Ishikawa (cell line): ENCODE results near the gene TACSTD2.

Experiments
- CEBPB ChIP-seq: IDR thresholded peaks from 2 replicates; pipeline ENCODE4 v1.6.1; 2012
- CREB1 ChIP-seq: IDR thresholded peaks from 2 replicates; pipeline ENCODE4 v1.6.1; 2012; ENCODE audit warnings: low read depth
- EGR1 ChIP-seq: IDR thresholded peaks from 2 replicates; pipeline ENCODE4 v1.6.1; 2012
- EP300 ChIP-seq: IDR thresholded peaks from 2 replicates; pipeline ENCODE4 v1.6.1; 2012; ENCODE audit warnings: borderline replicate concordance
- FOXM1 ChIP-seq: IDR thresholded peaks from 2 replicates; pipeline ENCODE4 v1.6.1; 2012; ENCODE audit warnings: low read depth, borderline replicate concordance
- MAX ChIP-seq: IDR thresholded peaks from 2 replicates; pipeline ENCODE4 v1.6.1; 2012
- NFIC ChIP-seq: IDR thresholded peaks from 2 replicates; pipeline ENCODE4 v1.6.1; 2012
- RAD21 ChIP-seq: IDR thresholded peaks from 2 replicates; pipeline ENCODE4 v1.6.1; 2012; ENCODE audit warnings: low read depth
- TAF1 ChIP-seq: IDR thresholded peaks from 2 replicates; pipeline ENCODE4 v1.6.1; 2012; ENCODE audit warnings: low read depth, mild to moderate bottlenecking
- TCF12 ChIP-seq: IDR thresholded peaks from 2 replicates; pipeline ENCODE4 v1.6.1; 2012; ENCODE audit warnings: low read depth
- TEAD4 ChIP-seq: IDR thresholded peaks from 2 replicates; pipeline ENCODE4 v1.6.1; 2012
- YY1 ChIP-seq: IDR thresholded peaks from 2 replicates; pipeline ENCODE4 v1.6.1; 2012; ENCODE audit warnings: low read depth
- ZBTB7A ChIP-seq: IDR thresholded peaks from 2 replicates; pipeline ENCODE4 v1.6.1; 2012; ENCODE audit warnings: low read depth
- TF ChIP-seq, protein P1 (sequence below): IDR thresholded peaks from 2 replicates; pipeline ENCODE4 v1.6.1; 2012
- TF ChIP-seq, protein P2 (sequence below): IDR thresholded peaks from 2 replicates; pipeline ENCODE4 v1.6.1; 2012; ENCODE audit warnings: low read depth, mild to moderate bottlenecking

The TACSTD2 gene

GRCh38 chr1:58586271-58586670, 9.2 kb upstream of the TACSTD2 start:
- no peak for TF ChIP-seq MAX
- TF ChIP-seq YY1: no peak
- TF ChIP-seq NFIC: no peak
- TF ChIP-seq RAD21: no peak
- TF ChIP-seq TCF12: no peak
- no peak for TF ChIP-seq TAF1
- no peak for TF ChIP-seq EP300
- no peak for TF ChIP-seq ZBTB7A

DNA sequence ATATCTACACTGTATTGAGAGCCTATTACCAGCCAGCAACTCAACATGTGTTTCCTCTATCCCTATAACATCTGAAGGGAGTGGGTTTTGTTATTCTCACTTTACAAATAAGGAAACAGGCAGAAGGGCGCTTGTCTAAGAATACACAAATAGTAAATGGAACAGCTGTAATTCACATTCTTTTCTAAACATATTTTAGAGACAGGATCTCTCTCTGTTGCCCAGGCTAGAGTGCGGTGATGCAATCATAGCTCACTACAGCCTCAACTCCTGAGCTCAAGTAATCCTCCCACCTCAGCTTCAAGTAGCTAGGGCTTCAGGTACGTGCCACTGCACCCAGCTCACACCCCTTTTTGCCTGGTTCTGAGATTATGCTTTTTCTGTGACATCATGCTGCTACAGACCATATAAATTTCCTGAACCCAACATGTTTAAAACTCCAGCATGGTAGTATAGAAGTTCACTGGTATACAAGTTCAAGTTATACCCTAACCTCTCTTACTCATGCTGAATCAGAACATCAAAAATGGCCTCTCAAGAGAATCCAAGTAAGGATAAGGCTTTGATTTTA, 8.6 kb upstream of the TACSTD2 start:
- TF ChIP-seq EGR1 (no peak), YY1 (no peak), CEBPB (peak; percentile 84), FOXM1 (no peak), CREB1 (no peak), MAX (0 out of 2 replicates have a peak, but pooled peaks have one; percentile 17)

- TF ChIP-seq FOXM1 (no peak), EP300 (no peak), CEBPB (no peak), CREB1 (no peak), NFIC (no peak), MAX (no peak), EGR1 (no peak), TCF12 (no peak), TEAD4 (no peak), RAD21 (no peak), TAF1 (no peak), ZBTB7A (no peak), YY1 (no peak)
- TF ChIP-seq, protein P1, sequence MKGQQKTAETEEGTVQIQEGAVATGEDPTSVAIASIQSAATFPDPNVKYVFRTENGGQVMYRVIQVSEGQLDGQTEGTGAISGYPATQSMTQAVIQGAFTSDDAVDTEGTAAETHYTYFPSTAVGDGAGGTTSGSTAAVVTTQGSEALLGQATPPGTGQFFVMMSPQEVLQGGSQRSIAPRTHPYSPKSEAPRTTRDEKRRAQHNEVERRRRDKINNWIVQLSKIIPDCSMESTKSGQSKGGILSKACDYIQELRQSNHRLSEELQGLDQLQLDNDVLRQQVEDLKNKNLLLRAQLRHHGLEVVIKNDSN: no peak
- TF ChIP-seq, protein P2, sequence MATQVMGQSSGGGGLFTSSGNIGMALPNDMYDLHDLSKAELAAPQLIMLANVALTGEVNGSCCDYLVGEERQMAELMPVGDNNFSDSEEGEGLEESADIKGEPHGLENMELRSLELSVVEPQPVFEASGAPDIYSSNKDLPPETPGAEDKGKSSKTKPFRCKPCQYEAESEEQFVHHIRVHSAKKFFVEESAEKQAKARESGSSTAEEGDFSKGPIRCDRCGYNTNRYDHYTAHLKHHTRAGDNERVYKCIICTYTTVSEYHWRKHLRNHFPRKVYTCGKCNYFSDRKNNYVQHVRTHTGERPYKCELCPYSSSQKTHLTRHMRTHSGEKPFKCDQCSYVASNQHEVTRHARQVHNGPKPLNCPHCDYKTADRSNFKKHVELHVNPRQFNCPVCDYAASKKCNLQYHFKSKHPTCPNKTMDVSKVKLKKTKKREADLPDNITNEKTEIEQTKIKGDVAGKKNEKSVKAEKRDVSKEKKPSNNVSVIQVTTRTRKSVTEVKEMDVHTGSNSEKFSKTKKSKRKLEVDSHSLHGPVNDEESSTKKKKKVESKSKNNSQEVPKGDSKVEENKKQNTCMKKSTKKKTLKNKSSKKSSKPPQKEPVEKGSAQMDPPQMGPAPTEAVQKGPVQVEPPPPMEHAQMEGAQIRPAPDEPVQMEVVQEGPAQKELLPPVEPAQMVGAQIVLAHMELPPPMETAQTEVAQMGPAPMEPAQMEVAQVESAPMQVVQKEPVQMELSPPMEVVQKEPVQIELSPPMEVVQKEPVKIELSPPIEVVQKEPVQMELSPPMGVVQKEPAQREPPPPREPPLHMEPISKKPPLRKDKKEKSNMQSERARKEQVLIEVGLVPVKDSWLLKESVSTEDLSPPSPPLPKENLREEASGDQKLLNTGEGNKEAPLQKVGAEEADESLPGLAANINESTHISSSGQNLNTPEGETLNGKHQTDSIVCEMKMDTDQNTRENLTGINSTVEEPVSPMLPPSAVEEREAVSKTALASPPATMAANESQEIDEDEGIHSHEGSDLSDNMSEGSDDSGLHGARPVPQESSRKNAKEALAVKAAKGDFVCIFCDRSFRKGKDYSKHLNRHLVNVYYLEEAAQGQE: no peak
These were observed 8.1 kb upstream of the TACSTD2 start for GRCh38 chr1:58585166-58585565.

GRCh38 chr1:58584082-58584895, 7.2 kb upstream of the TACSTD2 start:
- TF ChIP-seq, protein P2: no peak
- no peak for TF ChIP-seq ZBTB7A
- TF ChIP-seq EP300: peak; percentile 92
- peak; percentile 77 for TF ChIP-seq FOXM1
- TF ChIP-seq CEBPB: peak; percentile 98
- TF ChIP-seq EGR1: no peak
- TF ChIP-seq, protein P1: peak; percentile 57; the same call in 1 of the 2 replicates
- peak; percentile 50; the same call in 1 of the 2 replicates for TF ChIP-seq YY1
- peak; percentile 93 for TF ChIP-seq TEAD4
- peak; percentile 18; the same call in 1 of the 2 replicates for TF ChIP-seq RAD21
- TF ChIP-seq MAX: peak; percentile 52
- TF ChIP-seq TAF1: 0 out of 2 replicates have a peak, but pooled peaks have one; percentile 25
- TF ChIP-seq NFIC: peak; percentile 85
- peak; percentile 89 for TF ChIP-seq TCF12
- TF ChIP-seq CREB1: no peak

DNA sequence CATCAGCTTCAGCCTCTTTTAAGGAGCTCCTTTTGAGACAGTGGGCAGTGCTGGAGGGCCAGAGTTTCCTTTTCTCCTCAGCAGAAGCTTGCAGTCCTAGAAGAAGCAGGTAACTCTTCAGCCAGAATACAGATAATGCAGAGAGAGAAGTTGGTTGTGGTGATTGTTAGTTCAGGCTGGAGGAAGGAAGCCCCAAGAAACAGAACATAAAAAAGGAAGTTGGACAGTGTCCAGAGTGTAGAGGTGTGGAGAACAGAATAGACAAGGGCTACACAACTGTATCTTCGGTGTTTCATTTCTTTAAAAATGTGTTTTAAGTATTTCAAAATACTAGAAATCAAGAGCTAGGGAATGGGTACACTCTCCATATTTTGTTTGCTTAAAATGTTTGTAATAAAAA, 6.4 kb upstream of the TACSTD2 start:
- no peak for TF ChIP-seq EP300
